ENCODE results near the gene IP6K3. TPM values are rescaled to one million over a fixed set of nuclear protein-coding genes. Genes with fewer than 3 reads are reported as not detected.
A peak's percentile ranks its signal among the peaks of the same experiment; 100 is the strongest.

Gene IP6K3
- total RNA-seq (not detected), total RNA-seq (0 reads per million in 29 experiments)
- not detected for total RNA-seq (2013)

- no peak for ATAC-seq (replicated peaks in 1 of 4)
- ChIA-PET POLR2A (no interaction called here), CTCF (interaction anchor here in 1 of 2 donors (0.6 kb wide), 1 partner anchor 235 kb away, joined by 4 read pairs; no protein-coding TSS in a partner anchor)
- Mint-ChIP-seq H3K27ac (no peak within 1 kb of the TSS), H3K27me3 (peaks cover 18 to 26% of the 10 kb centered on the region in 2 donors), H3K4me3 (no peak within 1 kb of the TSS), H3K4me1 (peaks cover 2 to 15% (median 3%) of the 10 kb centered on the region in 3 donors), H3K36me3 (no peaks in the 10 kb centered on the region), H3K9me3 (no peaks in the 10 kb centered on the region)
- Histone ChIP-seq H3K4me1 (ENCODE audit: control insufficient read depth in 1 of 2, extremely low read depth in 1 of 2, insufficient read depth in 2 of 2, low read length in 2 of 2) (peaks cover 0 to 6% of the 10 kb centered on the region in 2 experiments), H3K4me3 (ENCODE audit: control insufficient read depth in 1 of 2, extremely low read depth in 1 of 2, low read length in 1 of 2) (no peak within 1 kb of the TSS), H3K27ac (ENCODE audit: low read length) (no peak within 1 kb of the TSS), H3K27me3 (replicated peaks in 1 of 2; ENCODE audit: control insufficient read depth in 2 of 2, extremely low read depth in 1 of 2, insufficient read depth in 2 of 2, low read length in 1 of 2) (peaks cover 0 to 45% of the 10 kb centered on the region in 2 experiments), H3K9me3 (no peaks in the 10 kb centered on the region), H3K36me3 (ENCODE audit: control insufficient read depth in 2 of 2, extremely low read depth in 1 of 2, insufficient read depth in 1 of 2, low read length in 1 of 2) (no peaks in the 10 kb centered on the region)
- WGBS (ENCODE audit: insufficient coverage), result 79% methylated on average over 9 of the region's 10 CpGs
- no peak for DNase-seq
Measured at GRCh38 chr6:33746651-33747100, at the start of gene IP6K3. Gene IP6K3, minus strand, starts transcription at chr6:33746905. Its CDS starts 11,429 bp downstream, at chr6:33735476.

- no peak for DNase-seq
Measured at GRCh38 chr6:33794910-33795623, 48.4 kb upstream of the IP6K3 start.

GRCh38 chr6:33792981-33793380, 46.3 kb upstream of the IP6K3 start:
- no peak overlapping the region for H3K27ac ChIP-seq (ENCODE audit: low read length)
- Mint-ChIP-seq H3K27me3 (peaks cover 9 to 17% of the 10 kb centered on the region in 2 donors), H3K9me3 (no peaks in the 10 kb centered on the region), H3K4me1 (peaks cover 9 to 13% (median 12%) of the 10 kb centered on the region in 3 donors), H3K27ac (no peak overlapping the region), H3K4me3 (no peak overlapping the region), H3K36me3 (no peaks in the 10 kb centered on the region)
- no peaks in the 10 kb centered on the region for H3K9me3 ChIP-seq
- peaks cover 0 to 8% of the 10 kb centered on the region in 2 experiments for H3K4me1 ChIP-seq (ENCODE audit: control insufficient read depth in 1 of 2, extremely low read depth in 1 of 2, insufficient read depth in 2 of 2, low read length in 2 of 2)
- H3K36me3 ChIP-seq (ENCODE audit: control insufficient read depth in 2 of 2, extremely low read depth in 1 of 2, insufficient read depth in 1 of 2, low read length in 1 of 2), result no peaks in the 10 kb centered on the region
- ATAC-seq (replicated peaks in 1 of 4) (no peak), DNase-seq (no peak)
- ChIA-PET CTCF (no interaction called here), POLR2A (interaction anchor here in 1 of 2 donors (0.7 kb wide), 1 partner anchor 65 kb away, joined by 3 read pairs; no protein-coding TSS in a partner anchor)
- 80% methylated on average over 5 of the region's 10 CpGs for WGBS (ENCODE audit: insufficient coverage)
- H3K4me3 ChIP-seq (ENCODE audit: control insufficient read depth in 1 of 2, extremely low read depth in 1 of 2, low read length in 1 of 2), result no peak overlapping the region
- peaks cover 0 to 30% of the 10 kb centered on the region in 2 experiments for H3K27me3 ChIP-seq (replicated peaks in 1 of 2; ENCODE audit: control insufficient read depth in 2 of 2, extremely low read depth in 1 of 2, insufficient read depth in 2 of 2, low read length in 1 of 2)

More at GRCh38 chr6:33794910-33795623, 48.4 kb upstream of the IP6K3 start:
- ATAC-seq (replicated peaks in 1 of 4), result no peak
- ChIA-PET CTCF (no interaction called here), POLR2A (interaction anchor here in 1 of 2 donors (0.5 kb wide), 1 partner anchor 319 kb away, joined by 3 read pairs; no protein-coding TSS in a partner anchor)
- H3K9me3 Mint-ChIP-seq, result no peaks in the 10 kb centered on the region
- no peaks in the 10 kb centered on the region for H3K9me3 ChIP-seq
- 79% methylated on average over 8 of the region's 14 CpGs for WGBS (ENCODE audit: insufficient coverage)
- H3K4me1 ChIP-seq (ENCODE audit: control insufficient read depth in 1 of 2, extremely low read depth in 1 of 2, insufficient read depth in 2 of 2, low read length in 2 of 2), result no peaks in the 10 kb centered on the region
- H3K4me3 ChIP-seq (ENCODE audit: control insufficient read depth in 1 of 2, extremely low read depth in 1 of 2, low read length in 1 of 2), result no peak overlapping the region
- no peaks in the 10 kb centered on the region for H3K36me3 ChIP-seq (ENCODE audit: control insufficient read depth in 2 of 2, extremely low read depth in 1 of 2, insufficient read depth in 1 of 2, low read length in 1 of 2)
- no peak overlapping the region for H3K27ac ChIP-seq (ENCODE audit: low read length)
- peaks cover 0 to 3% (median 0%) of the 10 kb centered on the region in 3 donors for H3K4me1 Mint-ChIP-seq
- no peaks in the 10 kb centered on the region for H3K36me3 Mint-ChIP-seq
- peaks cover 13 to 32% of the 10 kb centered on the region in 2 donors for H3K27me3 Mint-ChIP-seq
- no peak overlapping the region for H3K27ac Mint-ChIP-seq
- no peak overlapping the region for H3K4me3 Mint-ChIP-seq
- H3K27me3 ChIP-seq (replicated peaks in 1 of 2; ENCODE audit: control insufficient read depth in 2 of 2, extremely low read depth in 1 of 2, insufficient read depth in 2 of 2, low read length in 1 of 2), result peaks cover 0 to 35% of the 10 kb centered on the region in 2 experiments

GRCh38 chr6:33791620-33792019, 44.9 kb upstream of the IP6K3 start:
- peaks cover 5% of the 10 kb centered on the region for H3K36me3 Mint-ChIP-seq
- H3K4me3 Mint-ChIP-seq, result no peak overlapping the region
- Histone ChIP-seq H3K36me3 (ENCODE audit: control insufficient read depth in 2 of 2, extremely low read depth in 1 of 2, insufficient read depth in 1 of 2, low read length in 1 of 2) (peaks cover 0 to 2% of the 10 kb centered on the region in 2 donors), H3K4me1 (ENCODE audit: control insufficient read depth in 1 of 2, extremely low read depth in 1 of 2, insufficient read depth in 2 of 2, low read length in 2 of 2) (peaks cover 12 to 21% of the 10 kb centered on the region in 2 experiments), H3K4me3 (ENCODE audit: control insufficient read depth in 1 of 2, extremely low read depth in 1 of 2, low read length in 1 of 2) (no peak overlapping the region), H3K27me3 (replicated peaks in 1 of 2; ENCODE audit: control insufficient read depth in 2 of 2, extremely low read depth in 1 of 2, insufficient read depth in 2 of 2, low read length in 1 of 2) (peaks cover 0 to 23% of the 10 kb centered on the region in 2 experiments), H3K27ac (ENCODE audit: low read length) (no peak overlapping the region), H3K9me3 (no peaks in the 10 kb centered on the region)
- H3K27me3 Mint-ChIP-seq, result peaks cover 0 to 8% of the 10 kb centered on the region in 2 donors
- ChIA-PET CTCF (interaction anchor here in 1 of 2 donors (0.7 kb wide), 1 partner anchor 372 kb away, joined by 3 read pairs; no protein-coding TSS in a partner anchor), POLR2A (no interaction called here)
- no peak for DNase-seq
- WGBS (ENCODE audit: insufficient coverage), result 83% methylated on average over 4 of the region's 7 CpGs
- H3K9me3 Mint-ChIP-seq, result no peaks in the 10 kb centered on the region
- peaks cover 22 to 27% (median 26%) of the 10 kb centered on the region in 3 donors for H3K4me1 Mint-ChIP-seq
- no peak for ATAC-seq (replicated peaks in 1 of 4)
- H3K27ac Mint-ChIP-seq, result no peak overlapping the region

GRCh38 chr6:33790910-33791309, 44.2 kb upstream of the IP6K3 start:
- Histone ChIP-seq H3K4me1 (ENCODE audit: control insufficient read depth in 1 of 2, extremely low read depth in 1 of 2, insufficient read depth in 2 of 2, low read length in 2 of 2) (peaks cover 17 to 25% of the 10 kb centered on the region in 2 experiments), H3K9me3 (no peaks in the 10 kb centered on the region), H3K27ac (ENCODE audit: low read length) (no peak overlapping the region), H3K27me3 (replicated peaks in 1 of 2; ENCODE audit: control insufficient read depth in 2 of 2, extremely low read depth in 1 of 2, insufficient read depth in 2 of 2, low read length in 1 of 2) (peaks cover 0 to 16% of the 10 kb centered on the region in 2 experiments), H3K36me3 (ENCODE audit: control insufficient read depth in 2 of 2, extremely low read depth in 1 of 2, insufficient read depth in 1 of 2, low read length in 1 of 2) (peaks cover 0 to 2% of the 10 kb centered on the region in 2 donors), H3K4me3 (ENCODE audit: control insufficient read depth in 1 of 2, extremely low read depth in 1 of 2, low read length in 1 of 2) (no peak overlapping the region)
- H3K27ac Mint-ChIP-seq, result no peak overlapping the region
- no peaks in the 10 kb centered on the region for H3K9me3 Mint-ChIP-seq
- H3K36me3 Mint-ChIP-seq, result peaks cover 9% of the 10 kb centered on the region
- no peak for DNase-seq
- POLR2A ChIA-PET, result interaction anchor here in 1 of 2 donors (0.5 kb wide), 1 partner anchor 378 kb away, joined by 8 read pairs; no protein-coding TSS in a partner anchor
- H3K4me1 Mint-ChIP-seq, result peaks cover 30 to 34% (median 33%) of the 10 kb centered on the region in 3 donors
- CTCF ChIA-PET, result interaction anchor here (0.5 to 0.7 kb wide), 2 partner anchors 373 to 446 kb away, joined by 3 read pairs; partner anchors contain the start of gene HMGA1 (in 1 of the 2)
- WGBS (ENCODE audit: insufficient coverage), result 89% methylated on average over 3 of the region's 5 CpGs
- no peak for ATAC-seq (replicated peaks in 1 of 4)
- H3K4me3 Mint-ChIP-seq, result peak overlapping the region in 1 of 3 donors; percentile 50
- H3K27me3 Mint-ChIP-seq, result peaks cover 0 to 4% of the 10 kb centered on the region in 2 donors

- no peak overlapping the region for H3K4me3 ChIP-seq (ENCODE audit: control insufficient read depth in 1 of 2, extremely low read depth in 1 of 2, low read length in 1 of 2)
- POLR2A ChIA-PET, result interaction anchor here in 1 of 2 donors (0.5 kb wide), 1 partner anchor 379 kb away, joined by 8 read pairs; no protein-coding TSS in a partner anchor
Measured at GRCh38 chr6:33790379-33790778, 43.7 kb upstream of the IP6K3 start.

More at GRCh38 chr6:33790379-33790778, 43.7 kb upstream of the IP6K3 start:
- ATAC-seq (replicated peaks in 1 of 4) (no peak), DNase-seq (no peak)
- Histone ChIP-seq H3K27me3 (replicated peaks in 1 of 2; ENCODE audit: control insufficient read depth in 2 of 2, extremely low read depth in 1 of 2, insufficient read depth in 2 of 2, low read length in 1 of 2) (peaks cover 0 to 13% of the 10 kb centered on the region in 2 experiments), H3K27ac (ENCODE audit: low read length) (no peak overlapping the region), H3K36me3 (ENCODE audit: control insufficient read depth in 2 of 2, extremely low read depth in 1 of 2, insufficient read depth in 1 of 2, low read length in 1 of 2) (peaks cover 0 to 2% of the 10 kb centered on the region in 2 donors), H3K4me1 (ENCODE audit: control insufficient read depth in 1 of 2, extremely low read depth in 1 of 2, insufficient read depth in 2 of 2, low read length in 2 of 2) (peaks cover 17 to 31% of the 10 kb centered on the region in 2 experiments), H3K9me3 (no peaks in the 10 kb centered on the region)
- peaks cover 9% of the 10 kb centered on the region for H3K36me3 Mint-ChIP-seq
- H3K27ac Mint-ChIP-seq, result peak overlapping the region in 1 of 2 donors; percentile 18
- peaks cover 0 to 4% of the 10 kb centered on the region in 2 donors for H3K27me3 Mint-ChIP-seq
- CTCF ChIA-PET, result interaction anchor here (0.5 kb wide), 2 partner anchors 46 to 446 kb away, joined by 3 to 4 read pairs; partner anchors contain the start of gene HMGA1 (in 1 of the 2)
- 80% methylated on average over 1 of the region's 2 CpGs for WGBS (ENCODE audit: insufficient coverage)
- H3K4me1 Mint-ChIP-seq, result peaks cover 35 to 38% (median 36%) of the 10 kb centered on the region in 3 donors
- H3K9me3 Mint-ChIP-seq, result no peaks in the 10 kb centered on the region
- peak overlapping the region; percentile 4 to 50 (median 17) for H3K4me3 Mint-ChIP-seq
